Caco-2 (cell line): ENCODE results near the gene CLDND2. TPM values are rescaled to one million over a fixed set of nuclear protein-coding genes. Genes with fewer than 3 reads are reported as not detected.

Experiments used
- BruUV-seq: library from RNA; stranded (reverse); fragments of 400-500 nt; replicated peaks from 2 replicates; lab custom pipeline; 2021; lab: Mats Ljungman, UMichigan
- CTCF ChIA-PET: fragments of 300-600 bp; sonication (Branson Sonifier 250); formaldehyde crosslinking; loops from one replicate; lab custom pipeline; 2022; ENCODE audit warnings: antibody characterized with exemption; lab: Charles Lee
- POLR2A ChIA-PET: fragments of 300-600 bp; sonication (Branson Sonifier 250); formaldehyde crosslinking; loops from one replicate; lab custom pipeline; 2022; ENCODE audit warnings: antibody characterized with exemption; lab: Charles Lee
- DNase-seq, 2 experiments: peaks; one replicate each; pipeline versions ENCODE4 v3.0.0 to v3.0.0-alpha.2; 2020 to 2022
- H3K27me3 ChIP-seq: replicated peaks from 2 replicates; pipeline ENCODE4 v1.6.0; 2011; ENCODE audit warnings: low read length; ENCODE audit not compliant: control insufficient read depth, insufficient read depth
- H3K36me3 ChIP-seq: 2 replicates; pipeline ENCODE4 v1.5.1; 2011; ENCODE audit warnings: low read length; ENCODE audit not compliant: control insufficient read depth, insufficient read depth
- H3K4me1 ChIP-seq: fragments of 250-450 bp; sonication (Bioruptor Pico); 2 replicates; pipeline ENCODE4 v1.5.1; 2020; ENCODE audit warnings: mild to moderate bottlenecking
- H3K4me3 ChIP-seq: 2 replicates; pipeline ENCODE4 v1.5.1; 2011; ENCODE audit warnings: low read depth, mild to moderate bottlenecking, control low read depth, low read length
- H3K9me3 ChIP-seq: fragments of 250-450 bp; sonication (Bioruptor Pico); 2 replicates; pipeline ENCODE4 v1.5.1; 2020; ENCODE audit warnings: mild to moderate bottlenecking, moderate library complexity
- H3K27ac Mint-ChIP-seq: one replicate; pipeline ENCODE4 v1.8.0; 2022; ENCODE audit warnings: mixed read lengths; ENCODE audit not compliant: unreplicated experiment
- H3K27me3 Mint-ChIP-seq: one replicate; pipeline ENCODE4 v1.8.0; 2022; ENCODE audit warnings: mixed read lengths; ENCODE audit not compliant: insufficient read depth, unreplicated experiment
- H3K36me3 Mint-ChIP-seq: one replicate; pipeline ENCODE4 v1.8.0; 2022; ENCODE audit warnings: mild to moderate bottlenecking, mixed read lengths; ENCODE audit not compliant: insufficient read depth, unreplicated experiment
- H3K4me1 Mint-ChIP-seq: one replicate; pipeline ENCODE4 v1.8.0; 2022; ENCODE audit warnings: low read depth, mixed read lengths; ENCODE audit not compliant: unreplicated experiment
- H3K4me3 Mint-ChIP-seq: one replicate; pipeline ENCODE4 v1.8.0; 2022; ENCODE audit warnings: mild to moderate bottlenecking, moderate library complexity, mixed read lengths; ENCODE audit not compliant: unreplicated experiment
- H3K9me3 Mint-ChIP-seq: one replicate; pipeline ENCODE4 v1.8.0; 2022; ENCODE audit warnings: mixed read lengths; ENCODE audit not compliant: unreplicated experiment
- intact Hi-C: fragments of 100-400 bp; cut with micrococcal nuclease; formaldehyde crosslinking; loops from one replicate; pipeline ENCODE4 v1.10.0; 2022; ENCODE audit not compliant: unreplicated experiment
- total RNA-seq: library from RNA; stranded (reverse); gene quantifications from 2 replicates; pipeline ENCODE4 v1.2.3, GENCODE V29; 2022
- TF ChIP-seq, protein P1 (sequence below), 2 experiments: fragments of 200-600 bp in 1 of 2; IDR thresholded peaks; 1 replicate in 1 of 2; 2 replicates in 1 of 2; pipeline versions ENCODE4 v1.5.1 to v1.8.0; 2011 to 2022; ENCODE audit warnings: antibody characterized with exemption in 1 of 2, control low read depth in 1 of 2, inconsistent platforms in 1 of 2, low read depth in 1 of 2, low read length in 1 of 2, mild to moderate bottlenecking in 1 of 2, moderate library complexity in 1 of 2; ENCODE audit not compliant: insufficient read depth in 1 of 2, severe bottlenecking in 1 of 2, unreplicated experiment in 1 of 2

The CLDND2 gene
- total RNA-seq, 1 experiment from 2014 or later: 1.6 TPM

DNA sequence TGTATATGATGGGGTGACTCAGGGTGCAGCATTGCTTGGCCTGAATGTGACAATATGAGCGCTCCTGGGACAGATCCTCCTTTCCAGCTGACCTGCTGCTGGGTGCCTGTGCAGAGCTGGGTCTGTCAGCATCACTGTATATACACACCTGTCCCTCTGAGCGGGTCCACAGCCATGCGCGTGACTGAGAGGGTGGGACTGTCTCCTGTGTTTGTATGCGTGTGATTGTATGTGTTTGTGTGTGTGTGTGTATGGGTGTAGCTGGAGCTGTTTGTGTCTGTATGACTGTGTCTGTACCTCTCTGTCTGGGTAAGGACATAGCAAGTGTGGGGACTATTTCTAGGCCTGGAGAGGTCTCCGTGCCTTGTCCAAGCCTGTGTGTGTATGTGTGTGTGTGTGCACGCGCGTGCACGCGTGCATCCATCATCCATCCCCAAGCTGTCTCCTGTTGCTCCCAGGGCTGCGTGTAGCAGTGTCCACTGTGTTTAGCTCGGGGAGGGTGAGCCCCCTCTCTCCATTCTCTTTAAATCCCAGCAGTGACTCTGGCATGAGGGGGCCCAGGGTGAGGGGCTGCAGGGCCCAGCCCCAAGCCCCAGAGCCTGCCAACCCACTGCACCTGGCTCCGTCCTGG, 49.0 kb downstream of the CLDND2 start:
- no peaks in the 10 kb centered on the region for H3K4me1 Mint-ChIP-seq
- intact Hi-C loops: no loop called here
- H3K27ac Mint-ChIP-seq: no peak overlapping the region
- no peaks in the 10 kb centered on the region for H3K36me3 Mint-ChIP-seq
- peaks cover 11% of the 10 kb centered on the region for H3K9me3 Mint-ChIP-seq
- H3K27me3 ChIP-seq: no peaks in the 10 kb centered on the region
- H3K27me3 Mint-ChIP-seq: peaks cover 20% of the 10 kb centered on the region
- POLR2A ChIA-PET: no interaction called here
- DNase-seq: no peak
- H3K4me3 Mint-ChIP-seq: no peak overlapping the region
- H3K4me3 ChIP-seq: no peak overlapping the region
- no peaks in the 10 kb centered on the region for H3K4me1 ChIP-seq
- CTCF ChIA-PET: interaction anchor here (0.5 kb wide), 1 partner anchor 536 kb away, joined by 4 read pairs; no protein-coding TSS in a partner anchor
- no peaks in the 10 kb centered on the region for H3K36me3 ChIP-seq
- BruUV-seq: no TSS peak
- peaks cover 4% of the 10 kb centered on the region for H3K9me3 ChIP-seq
- TF ChIP-seq, protein P1, sequence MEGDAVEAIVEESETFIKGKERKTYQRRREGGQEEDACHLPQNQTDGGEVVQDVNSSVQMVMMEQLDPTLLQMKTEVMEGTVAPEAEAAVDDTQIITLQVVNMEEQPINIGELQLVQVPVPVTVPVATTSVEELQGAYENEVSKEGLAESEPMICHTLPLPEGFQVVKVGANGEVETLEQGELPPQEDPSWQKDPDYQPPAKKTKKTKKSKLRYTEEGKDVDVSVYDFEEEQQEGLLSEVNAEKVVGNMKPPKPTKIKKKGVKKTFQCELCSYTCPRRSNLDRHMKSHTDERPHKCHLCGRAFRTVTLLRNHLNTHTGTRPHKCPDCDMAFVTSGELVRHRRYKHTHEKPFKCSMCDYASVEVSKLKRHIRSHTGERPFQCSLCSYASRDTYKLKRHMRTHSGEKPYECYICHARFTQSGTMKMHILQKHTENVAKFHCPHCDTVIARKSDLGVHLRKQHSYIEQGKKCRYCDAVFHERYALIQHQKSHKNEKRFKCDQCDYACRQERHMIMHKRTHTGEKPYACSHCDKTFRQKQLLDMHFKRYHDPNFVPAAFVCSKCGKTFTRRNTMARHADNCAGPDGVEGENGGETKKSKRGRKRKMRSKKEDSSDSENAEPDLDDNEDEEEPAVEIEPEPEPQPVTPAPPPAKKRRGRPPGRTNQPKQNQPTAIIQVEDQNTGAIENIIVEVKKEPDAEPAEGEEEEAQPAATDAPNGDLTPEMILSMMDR (IDR thresholded peaks at IDR 0.05; ENCODE audit: insufficient read depth in 1 of 2, low read depth in 1 of 2, low read length in 1 of 2, severe bottlenecking in 1 of 2, unreplicated experiment in 1 of 2): no peak

DNA sequence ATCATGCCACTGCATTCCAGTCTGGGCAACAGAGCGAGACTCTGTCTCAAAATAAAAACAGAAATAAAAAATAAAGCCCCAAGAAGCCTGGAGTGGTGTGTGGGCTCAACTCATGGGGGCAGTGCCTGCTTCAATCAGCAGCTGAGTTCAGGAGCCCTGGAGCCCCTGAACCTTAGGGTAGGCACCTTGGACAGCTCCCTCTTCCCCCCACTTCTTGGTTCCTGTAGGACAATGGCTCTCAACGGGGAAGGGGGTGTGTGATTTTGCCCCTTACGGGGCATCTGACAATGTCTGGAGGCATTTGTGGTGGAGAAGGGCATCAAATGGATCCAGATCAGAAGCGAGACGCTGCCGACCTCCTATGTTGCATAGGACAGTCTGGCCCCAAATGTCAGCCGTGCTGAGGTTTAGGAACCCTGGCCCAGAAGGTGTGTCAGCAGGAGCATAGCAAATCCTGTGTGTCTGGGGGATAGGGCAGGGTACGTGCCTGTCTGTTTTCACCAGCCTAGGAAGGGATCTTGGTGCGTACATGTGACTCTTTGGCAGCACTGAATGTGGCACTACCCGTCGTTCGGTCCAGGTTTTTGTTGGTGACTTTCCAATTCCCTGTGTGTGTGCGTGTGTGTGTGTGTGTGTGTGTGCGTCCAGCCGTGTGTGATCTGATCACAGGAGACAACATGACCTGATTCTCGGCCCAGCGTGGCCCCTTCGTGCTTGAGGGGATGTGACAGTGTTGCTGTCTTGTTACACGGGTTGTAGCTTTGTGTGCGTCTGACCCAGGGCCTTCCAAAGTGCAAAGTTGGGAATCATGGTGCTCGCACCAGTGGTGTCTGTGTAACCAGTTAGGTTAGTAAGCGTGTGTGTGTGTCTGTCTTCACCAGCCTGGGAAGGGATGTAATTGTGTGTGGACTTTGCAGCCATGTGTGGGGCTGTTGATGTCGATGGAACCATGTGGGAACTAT, 49.8 kb downstream of the CLDND2 start:
- no peak for DNase-seq
- Mint-ChIP-seq H3K4me1 (no peaks in the 10 kb centered on the region), H3K27me3 (peaks cover 13% of the 10 kb centered on the region), H3K4me3 (no peak overlapping the region), H3K9me3 (peaks cover 15% of the 10 kb centered on the region), H3K27ac (no peak overlapping the region), H3K36me3 (no peaks in the 10 kb centered on the region)
- Histone ChIP-seq H3K4me3 (no peak overlapping the region), H3K36me3 (no peaks in the 10 kb centered on the region), H3K9me3 (peaks cover 6% of the 10 kb centered on the region), H3K4me1 (no peaks in the 10 kb centered on the region), H3K27me3 (no peaks in the 10 kb centered on the region)
- ChIA-PET CTCF (interaction anchor here (0.5 kb wide), 1 partner anchor 535 kb away, joined by 4 read pairs; no protein-coding TSS in a partner anchor), POLR2A (no interaction called here)
- intact Hi-C loops: no loop called here
- BruUV-seq: no TSS peak
- TF ChIP-seq, protein P1 (IDR thresholded peaks at IDR 0.05; ENCODE audit: insufficient read depth in 1 of 2, low read depth in 1 of 2, low read length in 1 of 2, severe bottlenecking in 1 of 2, unreplicated experiment in 1 of 2): no peak

DNA sequence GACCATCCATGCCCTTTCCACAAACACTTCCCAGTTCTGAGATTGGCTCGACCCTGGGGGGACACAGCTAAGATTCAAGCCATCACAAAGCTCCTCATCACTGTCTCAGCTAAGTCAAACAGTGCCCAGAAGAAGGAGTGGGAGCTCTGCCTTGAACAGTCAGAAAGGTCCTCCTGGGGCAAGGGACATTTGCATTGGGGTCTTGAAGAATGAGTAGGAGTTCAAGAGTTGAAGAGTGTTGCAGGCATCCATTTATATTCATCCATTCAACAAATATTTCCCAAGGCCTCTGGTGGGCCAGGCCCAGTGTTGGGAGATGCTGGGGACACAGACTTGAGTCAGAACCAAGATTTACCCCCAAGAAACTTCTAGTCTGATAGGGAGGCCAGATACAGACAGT, 50.8 kb downstream of the CLDND2 start:
- no TSS peak for BruUV-seq
- H3K4me3 ChIP-seq: no peak overlapping the region
- peaks cover 12% of the 10 kb centered on the region for H3K27me3 Mint-ChIP-seq
- no peaks in the 10 kb centered on the region for H3K4me1 Mint-ChIP-seq
- no peaks in the 10 kb centered on the region for H3K27me3 ChIP-seq
- H3K4me3 Mint-ChIP-seq: no peak overlapping the region
- intact Hi-C loops: no loop called here
- TF ChIP-seq, protein P1 (IDR thresholded peaks at IDR 0.05; ENCODE audit: insufficient read depth in 1 of 2, low read depth in 1 of 2, low read length in 1 of 2, severe bottlenecking in 1 of 2, unreplicated experiment in 1 of 2): no peak
- no peak for DNase-seq
- H3K9me3 ChIP-seq: peaks cover 6% of the 10 kb centered on the region
- H3K9me3 Mint-ChIP-seq: peaks cover 15% of the 10 kb centered on the region
- no peaks in the 10 kb centered on the region for H3K36me3 ChIP-seq
- no peaks in the 10 kb centered on the region for H3K36me3 Mint-ChIP-seq
- H3K27ac Mint-ChIP-seq: no peak overlapping the region
- no peaks in the 10 kb centered on the region for H3K4me1 ChIP-seq
- ChIA-PET POLR2A (no interaction called here), CTCF (no interaction called here)
